HCT116 (cell line): ENCODE data around the gene GNPTG. TPM values are rescaled to one million over a fixed set of nuclear protein-coding genes. Genes with fewer than 3 reads are reported as not detected.

ENCODE experiments used
- ATAC-seq: fragments of 200-7000 bp; cut with Tn5 transposase; 2 replicates; pipeline ENCODE4 v1.9.1; 2020; ENCODE audit warnings: mild to moderate bottlenecking, moderate library complexity
- BruUV-seq: library from RNA; stranded (reverse); fragments of 400-500 nt; replicated peaks from 2 replicates; lab custom pipeline; 2021; lab: Mats Ljungman, UMichigan
- CTCF ChIA-PET: fragments of 300-600 bp; sonication (Branson Sonifier 250); formaldehyde crosslinking; loops from one replicate; lab custom pipeline; 2021; ENCODE audit warnings: antibody characterized with exemption; lab: Charles Lee
- POLR2A ChIA-PET: fragments of 300-600, 350-600 bp; sonication (Branson Sonifier 250); formaldehyde crosslinking; loops from one replicate; lab custom pipeline; 2021; ENCODE audit warnings: antibody characterized with exemption; lab: Charles Lee
- RAD21 ChIA-PET, 2 experiments: fragments of 300-600 bp; sonication (Branson Sonifier 250); formaldehyde crosslinking; loops; one replicate each; lab custom pipeline; 2023; ENCODE audit warnings: low total read pairs in 2 of 2; ENCODE audit not compliant: uncharacterized antibody in 2 of 2, unreplicated experiment in 2 of 2, low non-redundant PET in 1 of 2; lab: Charles Lee
- DNase-seq: peaks from one replicate; pipeline ENCODE4 v3.0.0-alpha.2; 2010; ENCODE audit warnings: low read depth, low spot score
- H2AFZ ChIP-seq: fragments of 200-600 bp; shearing (Covaris generic), sonication (generic); 2 replicates; pipeline ENCODE4 v1.6.1; 2017; ENCODE audit warnings: low read depth, mixed run types, mixed read lengths, antibody characterized with exemption, low read length; ENCODE audit not compliant: poor library complexity, severe bottlenecking
- H3K27ac ChIP-seq: 2 replicates; pipeline ENCODE4 v1.5.1; 2012; ENCODE audit warnings: low read depth, low read length
- H3K27me3 ChIP-seq: fragments of 200-600 bp; sonication (generic); 2 replicates; pipeline ENCODE4 v1.6.1; 2016; ENCODE audit warnings: mixed run types, low read length, mixed read lengths; ENCODE audit not compliant: insufficient read depth
- H3K36me3 ChIP-seq, 2 experiments: fragments of 200-500 bp in 1 of 2; fragments of 200-600 bp in 1 of 2; sonication (Bioruptor generic) in 1 of 2; sonication (generic) in 1 of 2; 2 replicates each; pipeline versions ENCODE4 v1.5.1 to v1.6.1; 2014 to 2016; ENCODE audit warnings: low read length in 2 of 2, inconsistent platforms in 1 of 2, mixed read lengths in 1 of 2, mixed run types in 1 of 2; ENCODE audit not compliant: insufficient read depth in 2 of 2, control insufficient read depth in 1 of 2
- H3K4me1 ChIP-seq, 2 experiments: fragments of 200-600 bp in 1 of 2; sonication (generic) in 1 of 2; 2 replicates each; pipeline versions ENCODE4 v1.5.1 to v1.6.1; 2012 to 2017; ENCODE audit warnings: low read length in 2 of 2, inconsistent platforms in 1 of 2, mild to moderate bottlenecking in 1 of 2, mixed read lengths in 1 of 2, mixed run types in 1 of 2, moderate library complexity in 1 of 2; ENCODE audit not compliant: insufficient read depth in 2 of 2, control insufficient read depth in 1 of 2
- H3K4me2 ChIP-seq: fragments of 200-600 bp; sonication (generic); 2 replicates; pipeline ENCODE4 v1.6.1; 2017; ENCODE audit warnings: mixed run types, low read length, mixed read lengths
- H3K4me3 ChIP-seq, 2 experiments: fragments of 200-600 bp in 1 of 2; sonication (generic) in 1 of 2; replicated peaks in 1 of 2; 2 replicates each; pipeline ENCODE4 v1.5.1; 2011 to 2016; ENCODE audit warnings: low read length in 2 of 2, control low read depth in 1 of 2, low read depth in 1 of 2, mild to moderate bottlenecking in 1 of 2, mixed read lengths in 1 of 2, mixed run types in 1 of 2
- H3K79me2 ChIP-seq: fragments of 200-600 bp; sonication (generic); 2 replicates; pipeline ENCODE4 v1.6.1; 2017; ENCODE audit warnings: mild to moderate bottlenecking, mixed run types, low read length, moderate library complexity, mixed read lengths; ENCODE audit not compliant: insufficient read depth
- H3K9ac ChIP-seq: fragments of 200-600 bp; sonication (generic); 2 replicates; pipeline ENCODE4 v1.6.1; 2016; ENCODE audit warnings: low read length, mixed read lengths
- H3K9me2 ChIP-seq: fragments of 200-600 bp; sonication (generic), shearing (Covaris generic); 2 replicates; pipeline ENCODE4 v1.6.1; 2017; ENCODE audit warnings: mixed run types, mild to moderate bottlenecking, moderate library complexity; ENCODE audit not compliant: insufficient read depth
- H3K9me3 ChIP-seq, 2 experiments: fragments of 200-500 bp in 1 of 2; fragments of 200-600 bp in 1 of 2; sonication (Bioruptor generic) in 1 of 2; sonication (generic) in 1 of 2; 2 replicates each; pipeline ENCODE4 v1.6.1; 2014 to 2017; ENCODE audit warnings: low read length in 2 of 2, mixed read lengths in 2 of 2, inconsistent platforms in 1 of 2, low read depth in 1 of 2, mild to moderate bottlenecking in 1 of 2, mixed run types in 1 of 2, moderate library complexity in 1 of 2; ENCODE audit not compliant: control insufficient read depth in 1 of 2, insufficient read depth in 1 of 2
- H4K20me1 ChIP-seq: fragments of 200-600 bp; sonication (generic), shearing (Covaris generic); 2 replicates; pipeline ENCODE4 v1.6.1; 2017; ENCODE audit warnings: mixed run types, mild to moderate bottlenecking, moderate library complexity; ENCODE audit not compliant: insufficient read depth
- CBX3 ChIP-seq: IDR thresholded peaks from 2 replicates; pipeline ENCODE4 v1.6.1; 2012; ENCODE audit warnings: low read depth
- EZH2 ChIP-seq: fragments of 200-600 bp; sonication (generic); IDR thresholded peaks from 2 replicates; pipeline ENCODE4 v1.6.1; 2017; ENCODE audit warnings: antibody characterized with exemption, mixed run types
- POLR2A ChIP-seq: IDR thresholded peaks from 2 replicates; pipeline ENCODE4 v1.7.0; 2011; ENCODE audit warnings: borderline replicate concordance; ENCODE audit not compliant: insufficient read depth, insufficient read length; ENCODE audit errors: extremely low read depth
- RAD21 ChIP-seq: IDR thresholded peaks from 2 replicates; pipeline ENCODE4 v1.6.1; 2012; ENCODE audit warnings: low read depth, mild to moderate bottlenecking
- SIN3A ChIP-seq: IDR thresholded peaks from 2 replicates; pipeline ENCODE4 v1.6.1; 2012; ENCODE audit warnings: low read depth
- SRF ChIP-seq: IDR thresholded peaks from 2 replicates; pipeline ENCODE4 v1.6.1; 2012; ENCODE audit warnings: low read depth
- ZBTB33 ChIP-seq: IDR thresholded peaks from 2 replicates; pipeline ENCODE4 v1.6.1; 2011; ENCODE audit warnings: mild to moderate bottlenecking, low read length, moderate library complexity; ENCODE audit not compliant: insufficient replicate concordance; ENCODE audit errors: extremely low read depth
- intact Hi-C: fragments of 100-400 bp; cut with micrococcal nuclease; formaldehyde crosslinking; loops from 2 replicates; pipeline ENCODE4 v1.10.0; 2022
- total RNA-seq: library from RNA; stranded (reverse); gene quantifications from one replicate; pipeline ENCODE4 v1.2.1, GENCODE V29; 2021; ENCODE audit not compliant: unreplicated experiment

GNPTG gene
- total RNA-seq, 1 experiment from 2014 or later = 35.2 TPM

- Histone ChIP-seq H3K9me3 (no peaks in the 10 kb centered on the region), H3K9me2 (no peaks in the 10 kb centered on the region), H3K36me3 (peaks cover 26 to 39% of the 10 kb centered on the region in 2 experiments), H3K27ac (no peak overlapping the region; the same call in 1 of the 2 replicates), H3K4me2 (no peak overlapping the region), H2AFZ (no peak overlapping the region), H3K27me3 (no peaks in the 10 kb centered on the region), H3K4me1 (peaks cover 0 to 7% of the 10 kb centered on the region in 2 experiments; a peak in 1 of 4 replicates), H3K79me2 (peaks cover 20% of the 10 kb centered on the region), H4K20me1 (peaks cover 3% of the 10 kb centered on the region; the same call in 1 of the 2 replicates), H3K4me3 (no peak overlapping the region), H3K9ac (no peak overlapping the region)
- RAD21 ChIA-PET = interaction anchor here in 1 of 2 experiments (0.7 kb wide), 1 partner anchor 144 kb away, joined by 3 read pairs; no protein-coding TSS in a partner anchor
- POLR2A ChIA-PET = no interaction called here
- intact Hi-C loops = loop anchor here (10.0 kb wide), 1 partner anchor 48 kb away; the partner anchor contains the start of gene UNKL
- no peak for DNase-seq
- CTCF ChIA-PET = no interaction called here
- no peak for ATAC-seq
- BruUV-seq = no TSS peak
- TF ChIP-seq SIN3A (no peak), POLR2A (no peak), RAD21 (no peak), ZBTB33 (no peak), SRF (no peak), CBX3 (no peak), EZH2 (no peak)
Measured at GRCh38 chr16:1366712-1367299, 15.1 kb downstream of the GNPTG start.
